ENCODE results near the gene FPR2. TPM values are rescaled to one million over a fixed set of nuclear protein-coding genes. Genes with fewer than 3 reads are reported as not detected.

Gene FPR2
- total and polyA plus RNA-seq, 10 of the 15 experiments (the other 5 are each of a cell fraction or from before 2014, with no cell fraction given), result not detected

GRCh38 chr19:51721905-51722304 lies 39.1 kb upstream of the FPR2 start (continued):
- no peak for TF ChIP-seq ZBTB11 (CRISPR knock-in tag; IDR thresholded peaks at IDR 0.05)
- no peak for TF ChIP-seq NRF1 (conservative IDR thresholded peaks at IDR 0.05; ENCODE audit: low read depth, low read length)

- intact Hi-C loops (cut with micrococcal nuclease; ENCODE audit: unreplicated experiment) (no loop called here), in situ Hi-C loops (cut with MboI) (no loop called here)
- no peak overlapping the region for H3K4me2 ChIP-seq (ENCODE audit: control insufficient read depth, insufficient read depth)
- no peaks in the 10 kb centered on the region for H3K79me2 ChIP-seq (ENCODE audit: control insufficient read depth, insufficient read depth, low read length)
- FAIRE-seq (no peak), DNase-seq (ENCODE audit: low read depth, low spot score) (no peak), ATAC-seq (no peak)
- WGBS (ENCODE audit: insufficient coverage, insufficient replicate concordance, low lambda C conversion rate, missing lambda C conversion rate), result 0% methylated on average over 2 of the region's 2 CpGs
- ChIA-PET CTCF (no interaction called here), RAD21 (ENCODE audit: unreplicated experiment) (no interaction called here), SMC1A (ENCODE audit: uncharacterized antibody, unreplicated experiment) (no interaction called here), POLR2A (no interaction called here)
- H3K9me3 ChIP-seq (replicated peaks; ENCODE audit: control insufficient read depth, insufficient read depth, low read length), result peaks cover 1% of the 10 kb centered on the region; the same call in 1 of the 3 replicates
- no peak overlapping the region for H3K27ac ChIP-seq (ENCODE audit: control insufficient read depth, insufficient read depth)
- no peaks in the 10 kb centered on the region for H3K27me3 ChIP-seq (replicated peaks in 1 of 2; ENCODE audit: control insufficient read depth in 2 of 2, insufficient read depth in 2 of 2, low read length in 1 of 2)
- H3K4me1 ChIP-seq (ENCODE audit: control insufficient read depth, insufficient read depth, low read length), result no peaks in the 10 kb centered on the region
- H3K4me3 ChIP-seq, result no peak overlapping the region
- no peak overlapping the region for H2AFZ ChIP-seq (ENCODE audit: control insufficient read depth, low read depth, low read length)
- TF ChIP-seq SIN3A (IDR thresholded peaks at IDR 0.05; ENCODE audit: low read depth, low read length) (no peak), SMARCA5 (IDR thresholded peaks at IDR 0.05) (no peak), TARDBP (IDR thresholded peaks at IDR 0.05; ENCODE audit: borderline replicate concordance) (no peak), KDM1A (IDR thresholded peaks at IDR 0.05; ENCODE audit: borderline replicate concordance) (no peak), RUNX3 (IDR thresholded peaks at IDR 0.05; ENCODE audit: low read length) (peak; percentile 54), E2F8 (IDR thresholded peaks at IDR 0.05; ENCODE audit: low read depth, partially characterized antibody) (no peak), RBBP5 (conservative IDR thresholded peaks at IDR 0.05) (no peak), CEBPB (IDR thresholded peaks at IDR 0.05; ENCODE audit: borderline replicate concordance in 1 of 2, low read depth in 2 of 2, low read length in 2 of 2) (no peak)
- no peaks in the 10 kb centered on the region for H4K20me1 ChIP-seq (ENCODE audit: control insufficient read depth, insufficient read depth)
- no peak overlapping the region for H3K9ac ChIP-seq (ENCODE audit: control insufficient read depth, insufficient read depth, low read length)
- BruUV-seq (replicated peaks), result no TSS peak
- no peaks in the 10 kb centered on the region for H3K36me3 ChIP-seq (ENCODE audit: control insufficient read depth in 2 of 2, insufficient read depth in 2 of 2, low read length in 1 of 2)
Observed at GRCh38 chr19:51722492-51722891, 38.5 kb upstream of the FPR2 start.

All from GM12878 (cell line).